GM18505 (cell line): Measurements from ENCODE around the gene NOP16.
"Not testable (repeated sequence)": the region's sequence is repeated elsewhere in the genome, so short reads cannot be mapped to it uniquely, and the experiment has no call there.

Experiments
- ATAC-seq: cut with Tn5 transposase; IDR thresholded peaks from one replicate; pipeline ENCODE4 v1.9.1; 2021; ENCODE audit not compliant: unreplicated experiment
- POLR2A ChIP-seq: IDR thresholded peaks from 4 replicates; pipeline ENCODE4 v1.6.1; 2011; ENCODE audit warnings: borderline replicate concordance; ENCODE audit not compliant: insufficient read depth, insufficient read length; ENCODE audit errors: extremely low read depth

NOP16 gene

GRCh38 chr5:176415952-176416924 is 27.8 kb upstream of the NOP16 start, which contains the start of gene CLTB:
CLTB (minus strand) TSS chr5:176416539; CDS start chr5:176416363, 176 bp downstream.
- ATAC-seq: peak; percentile 90
- peak; percentile 68 for TF ChIP-seq POLR2A

GRCh38 chr5:176415240-176415951 is 27.0 kb upstream of the NOP16 start:
- no peak for TF ChIP-seq POLR2A
- no peak for ATAC-seq

GRCh38 chr5:176414704-176415103 is 26.3 kb upstream of the NOP16 start:
- no peak for TF ChIP-seq POLR2A
- no peak for ATAC-seq

- TF ChIP-seq POLR2A: no peak
- ATAC-seq: no peak
Observed at GRCh38 chr5:176413709-176414191, 25.4 kb upstream of the NOP16 start.

GRCh38 chr5:176413255-176413565 is 24.8 kb upstream of the NOP16 start:
- no peak for TF ChIP-seq POLR2A
- no peak for ATAC-seq

GRCh38 chr5:176412517-176413254 is 24.3 kb upstream of the NOP16 start:
- ATAC-seq: no peak
- TF ChIP-seq POLR2A: no peak

- ATAC-seq: no peak
- no peak for TF ChIP-seq POLR2A
Observed at GRCh38 chr5:176410486-176411180, 22.2 kb upstream of the NOP16 start.

GRCh38 chr5:176409765-176410164 is 21.4 kb upstream of the NOP16 start:
- no peak for ATAC-seq
- no peak for TF ChIP-seq POLR2A

- no peak for TF ChIP-seq POLR2A
- ATAC-seq: no peak
Observed at GRCh38 chr5:176408590-176408989, 20.2 kb upstream of the NOP16 start.

GRCh38 chr5:176408252-176408573 is 19.8 kb upstream of the NOP16 start:
- not testable (repeated sequence) for ATAC-seq

GRCh38 chr5:176407456-176408251 is 19.3 kb upstream of the NOP16 start:
- no peak for ATAC-seq
- no peak for TF ChIP-seq POLR2A

- TF ChIP-seq POLR2A: no peak
- ATAC-seq: no peak
Observed at GRCh38 chr5:176406436-176407052, 18.1 kb upstream of the NOP16 start.
